H1 (cell line): ENCODE results near the gene ZFP64. TPM values are rescaled to one million over a fixed set of nuclear protein-coding genes. Genes with fewer than 3 reads are reported as not detected.

Experiments used
- ATF3 ChIP-seq: IDR thresholded peaks from 2 replicates; pipeline ENCODE4 v1.6.1; 2011; ENCODE audit warnings: low read depth, mild to moderate bottlenecking, low read length; ENCODE audit not compliant: insufficient read depth
- CHD2 ChIP-seq: IDR thresholded peaks from 2 replicates; pipeline ENCODE4 v1.6.1; 2012; ENCODE audit warnings: low read length, improper control_type of control experiment
- RBBP5 ChIP-seq: IDR thresholded peaks from 2 replicates; pipeline ENCODE4 v1.7.1; 2012; ENCODE audit warnings: low read depth, mild to moderate bottlenecking, inconsistent platforms, low read length, moderate library complexity, borderline replicate concordance
- ZNF274 ChIP-seq: IDR thresholded peaks from 2 replicates; pipeline ENCODE4 v1.7.0; 2012; ENCODE audit warnings: low read length, borderline replicate concordance; ENCODE audit errors: extremely low read depth
- polyA plus RNA-seq, 7 experiments: library from polyadenylated mRNA; depleted of rRNA in 3 of 7; stranded (reverse) in 5 of 7; unstranded in 2 of 7; fragments of >200 nt in 5 of 7; fragments of 200-250 nt in 2 of 7; gene quantifications; 1 replicate in 5 of 7; 2 replicates in 1 of 7; 4 replicates in 1 of 7; pipeline versions ENCODE4 v1.2.1 to v1.2.3, GENCODE V29; 2011 to 2013; ENCODE audit warnings: missing spikeins in 2 of 7, mixed read lengths in 2 of 7
- total RNA-seq: library from RNA; stranded (reverse); fragmentation: NEBNext Ultra II Directional; extraction: Animal tissue kit (Norgen Biotek cat#: 25700); gene quantifications from 2 replicates; pipeline ENCODE4 v1.2.1, GENCODE V29; 2021
- TF ChIP-seq, protein P1 (sequence below): IDR thresholded peaks from 2 replicates; pipeline ENCODE4 v1.6.1; 2012; ENCODE audit warnings: inconsistent platforms
- TF ChIP-seq, protein P2 (sequence below): IDR thresholded peaks from 2 replicates; pipeline ENCODE4 v1.6.1; 2012; ENCODE audit warnings: inconsistent platforms

The ZFP64 gene
- total and polyA plus RNA-seq, 2 of the 8 experiments (the other 6 are each of a cell fraction or from before 2014, with no cell fraction given): 25.3 to 43.7 TPM

- TF ChIP-seq ATF3: no peak
- TF ChIP-seq CHD2: no peak
- no peak for TF ChIP-seq RBBP5
- TF ChIP-seq, protein P1, sequence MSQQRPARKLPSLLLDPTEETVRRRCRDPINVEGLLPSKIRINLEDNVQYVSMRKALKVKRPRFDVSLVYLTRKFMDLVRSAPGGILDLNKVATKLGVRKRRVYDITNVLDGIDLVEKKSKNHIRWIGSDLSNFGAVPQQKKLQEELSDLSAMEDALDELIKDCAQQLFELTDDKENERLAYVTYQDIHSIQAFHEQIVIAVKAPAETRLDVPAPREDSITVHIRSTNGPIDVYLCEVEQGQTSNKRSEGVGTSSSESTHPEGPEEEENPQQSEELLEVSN: no peak
- TF ChIP-seq, protein P2, sequence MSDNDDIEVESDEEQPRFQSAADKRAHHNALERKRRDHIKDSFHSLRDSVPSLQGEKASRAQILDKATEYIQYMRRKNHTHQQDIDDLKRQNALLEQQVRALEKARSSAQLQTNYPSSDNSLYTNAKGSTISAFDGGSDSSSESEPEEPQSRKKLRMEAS: no peak
- no peak for TF ChIP-seq ZNF274
These were observed 12.9 kb downstream of the ZFP64 start (continued) for GRCh38 chr20:52178691-52179090.
